Keratinocyte (primary cell): ENCODE results near the gene VEGFB.

Experiments used
- EZH2 ChIP-seq: IDR thresholded peaks from one replicate; pipeline ENCODE4 v1.6.1; 2012; ENCODE audit warnings: inconsistent platforms, mild to moderate bottlenecking, low read length, moderate library complexity
- TF ChIP-seq, protein P1 (sequence below), 3 experiments: IDR thresholded peaks in 1 of 3; conservative IDR thresholded peaks in 1 of 3; optimal IDR thresholded peaks in 1 of 3; 2 replicates in 2 of 3; 3 replicates in 1 of 3; pipeline versions ENCODE3 to v1.5.1; 2011; ENCODE audit warnings: low read length in 3 of 3, mild to moderate bottlenecking in 3 of 3, moderate library complexity in 2 of 3, control low read depth in 1 of 3, inconsistent platforms in 1 of 3; ENCODE audit not compliant: insufficient read depth in 2 of 3; ENCODE audit errors: extremely low read depth in 1 of 3

- TF ChIP-seq, protein P1, sequence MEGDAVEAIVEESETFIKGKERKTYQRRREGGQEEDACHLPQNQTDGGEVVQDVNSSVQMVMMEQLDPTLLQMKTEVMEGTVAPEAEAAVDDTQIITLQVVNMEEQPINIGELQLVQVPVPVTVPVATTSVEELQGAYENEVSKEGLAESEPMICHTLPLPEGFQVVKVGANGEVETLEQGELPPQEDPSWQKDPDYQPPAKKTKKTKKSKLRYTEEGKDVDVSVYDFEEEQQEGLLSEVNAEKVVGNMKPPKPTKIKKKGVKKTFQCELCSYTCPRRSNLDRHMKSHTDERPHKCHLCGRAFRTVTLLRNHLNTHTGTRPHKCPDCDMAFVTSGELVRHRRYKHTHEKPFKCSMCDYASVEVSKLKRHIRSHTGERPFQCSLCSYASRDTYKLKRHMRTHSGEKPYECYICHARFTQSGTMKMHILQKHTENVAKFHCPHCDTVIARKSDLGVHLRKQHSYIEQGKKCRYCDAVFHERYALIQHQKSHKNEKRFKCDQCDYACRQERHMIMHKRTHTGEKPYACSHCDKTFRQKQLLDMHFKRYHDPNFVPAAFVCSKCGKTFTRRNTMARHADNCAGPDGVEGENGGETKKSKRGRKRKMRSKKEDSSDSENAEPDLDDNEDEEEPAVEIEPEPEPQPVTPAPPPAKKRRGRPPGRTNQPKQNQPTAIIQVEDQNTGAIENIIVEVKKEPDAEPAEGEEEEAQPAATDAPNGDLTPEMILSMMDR (optimal IDR thresholded peaks at IDR 0.05 in 1 of 3, IDR thresholded peaks at IDR 0.05 in 1 of 3, conservative IDR thresholded peaks at IDR 0.05 in 1 of 3; ENCODE audit: extremely low read depth in 1 of 3, insufficient read depth in 2 of 3, low read length in 3 of 3): no peak
- TF ChIP-seq EZH2: no peak
These were observed 11.6 kb downstream of the VEGFB start for GRCh38 chr11:64245797-64246620.
